ENCODE measurements around the gene CPEB1.

The CPEB1 gene

GRCh38 chr15:82647045-82647834, at the start of gene CPEB1:
TSS of gene CPEB1 (minus strand) at chr15:82647363. CDS start at chr15:82628459, 18,904 bp downstream.
- DNase-seq = no peak

GRCh38 chr15:82692171-82692570, 45.0 kb upstream of the CPEB1 start:
- no peak for DNase-seq

GRCh38 chr15:82689147-82689546, 42.0 kb upstream of the CPEB1 start:
- no peak for DNase-seq

GRCh38 chr15:82688691-82689090, 41.5 kb upstream of the CPEB1 start:
- no peak for DNase-seq

- no peak for DNase-seq
Observed at GRCh38 chr15:82681371-82681770, 34.2 kb upstream of the CPEB1 start.

GRCh38 chr15:82680200-82681102, 33.3 kb upstream of the CPEB1 start:
- DNase-seq = peak; percentile 71

- DNase-seq = no peak
Observed at GRCh38 chr15:82679626-82680199, 32.5 kb upstream of the CPEB1 start.

GRCh38 chr15:82677720-82678323, 30.7 kb upstream of the CPEB1 start:
- DNase-seq = no peak

GRCh38 chr15:82674873-82675272, 27.7 kb upstream of the CPEB1 start:
- no peak for DNase-seq

GRCh38 chr15:82670699-82671098, 23.5 kb upstream of the CPEB1 start:
- DNase-seq = no peak

- DNase-seq = no peak
Observed at GRCh38 chr15:82666606-82667005, 19.4 kb upstream of the CPEB1 start.

GRCh38 chr15:82664021-82664420, 16.9 kb upstream of the CPEB1 start:
- DNase-seq = no peak

- DNase-seq = no peak
Observed at GRCh38 chr15:82663186-82663600, 16.0 kb upstream of the CPEB1 start.

GRCh38 chr15:82662641-82663040, 15.5 kb upstream of the CPEB1 start:
- DNase-seq = no peak

GRCh38 chr15:82660378-82660777, 13.2 kb upstream of the CPEB1 start:
- no peak for DNase-seq

- DNase-seq = no peak
Observed at GRCh38 chr15:82656641-82657266, 9.6 kb upstream of the CPEB1 start.

- no peak for DNase-seq
Observed at GRCh38 chr15:82655606-82656005, 8.4 kb upstream of the CPEB1 start.

GRCh38 chr15:82653483-82654168, 6.5 kb upstream of the CPEB1 start:
- no peak for DNase-seq

GRCh38 chr15:82651708-82652107, 4.5 kb upstream of the CPEB1 start:
- no peak for DNase-seq

- no peak for DNase-seq
Observed at GRCh38 chr15:82650046-82650670, 3.0 kb upstream of the CPEB1 start.

GRCh38 chr15:82649226-82649999, 2.2 kb upstream of the CPEB1 start:
- no peak for DNase-seq
